Astrocyte (in vitro differentiated cells and primary cell): Measurements from ENCODE around the gene RC3H1. TPM values are rescaled to one million over a fixed set of nuclear protein-coding genes. Genes with fewer than 3 reads are reported as not detected.
"Not testable (repeated sequence)": the region's sequence is repeated elsewhere in the genome, so short reads cannot be mapped to it uniquely, and the experiment has no call there.

ENCODE experiments used
- DNase-seq: peaks from one replicate; pipeline ENCODE4 v3.0.0-alpha.2; 2010; ENCODE audit warnings: low read depth
- FAIRE-seq: peaks from 2 replicates; lab custom pipeline; 2011; peaks lifted over from hg19 to GRCh38; lab: Jason Lieb, UNC
- H2AFZ ChIP-seq: 2 replicates; pipeline ENCODE4 v1.6.0; 2012; ENCODE audit warnings: low read depth, low read length, inconsistent platforms
- H3K27ac ChIP-seq: 2 replicates; pipeline ENCODE4 v1.5.1; 2011; ENCODE audit warnings: low read depth, low read length, inconsistent platforms
- H3K27me3 ChIP-seq: 2 replicates; pipeline ENCODE4 v1.6.0; 2011; ENCODE audit warnings: low read length, inconsistent platforms; ENCODE audit not compliant: insufficient read depth
- H3K36me3 ChIP-seq: 2 replicates; pipeline ENCODE4 v1.5.1; 2011; ENCODE audit warnings: low read length, inconsistent platforms; ENCODE audit not compliant: insufficient read depth
- H3K4me1 ChIP-seq: 2 replicates; pipeline ENCODE4 v1.5.1; 2011; ENCODE audit warnings: low read length, inconsistent platforms; ENCODE audit not compliant: insufficient read depth
- H3K4me2 ChIP-seq: 2 replicates; pipeline ENCODE4 v1.6.0; 2012; ENCODE audit warnings: low read length, inconsistent platforms
- H3K4me3 ChIP-seq: 2 replicates; pipeline ENCODE4 v1.5.1; 2011; ENCODE audit warnings: low read depth, mild to moderate bottlenecking, low read length, inconsistent platforms; ENCODE audit not compliant: insufficient read depth
- H3K79me2 ChIP-seq: 2 replicates; pipeline ENCODE4 v1.6.0; 2012; ENCODE audit warnings: mild to moderate bottlenecking, low read length, inconsistent platforms; ENCODE audit not compliant: insufficient read depth
- H3K9ac ChIP-seq: 2 replicates; pipeline ENCODE4 v1.6.0; 2012; ENCODE audit warnings: mild to moderate bottlenecking, low read length, inconsistent platforms
- H3K9me3 ChIP-seq: 2 replicates; pipeline ENCODE4 v1.5.1; 2012; ENCODE audit warnings: low read depth, mild to moderate bottlenecking, low read length, inconsistent platforms; ENCODE audit not compliant: insufficient read depth
- H4K20me1 ChIP-seq: 2 replicates; pipeline ENCODE4 v1.6.0; 2012; ENCODE audit warnings: low read length, inconsistent platforms; ENCODE audit not compliant: insufficient read depth
- H3K27ac Mint-ChIP-seq: one replicate; pipeline ENCODE4 v1.8.0; 2021; ENCODE audit warnings: mild to moderate bottlenecking, mixed read lengths; ENCODE audit not compliant: unreplicated experiment
- H3K27me3 Mint-ChIP-seq: one replicate; pipeline ENCODE4 v1.8.0; 2021; ENCODE audit warnings: low read depth, mixed read lengths; ENCODE audit not compliant: unreplicated experiment
- H3K36me3 Mint-ChIP-seq: one replicate; pipeline ENCODE4 v1.8.0; 2021; ENCODE audit warnings: low read depth, mixed read lengths; ENCODE audit not compliant: unreplicated experiment
- H3K4me1 Mint-ChIP-seq: one replicate; pipeline ENCODE4 v1.8.0; 2021; ENCODE audit warnings: low read depth, mixed read lengths; ENCODE audit not compliant: unreplicated experiment
- H3K4me3 Mint-ChIP-seq: one replicate; pipeline ENCODE4 v1.8.0; 2021; ENCODE audit warnings: mild to moderate bottlenecking, moderate library complexity, mixed read lengths; ENCODE audit not compliant: unreplicated experiment
- H3K9me3 Mint-ChIP-seq: one replicate; pipeline ENCODE4 v1.8.0; 2021; ENCODE audit warnings: mild to moderate bottlenecking, mixed read lengths; ENCODE audit not compliant: unreplicated experiment
- EZH2 ChIP-seq: IDR thresholded peaks from 2 replicates; pipeline ENCODE4 v1.6.1; 2012; ENCODE audit warnings: mild to moderate bottlenecking, low read length, inconsistent platforms; ENCODE audit not compliant: insufficient read depth
- total RNA-seq: library from RNA; stranded (reverse); gene quantifications from 2 replicates; pipeline ENCODE4 v1.2.1, GENCODE V29; 2021
- TF ChIP-seq, protein P1 (sequence below): IDR thresholded peaks from 2 replicates; pipeline ENCODE4 v1.5.1; 2011; ENCODE audit warnings: low read depth, mild to moderate bottlenecking, inconsistent platforms, low read length, moderate library complexity; ENCODE audit not compliant: insufficient read depth

RC3H1 gene
- total RNA-seq, 1 donor from 2014 or later: 38.1 TPM

- not testable (repeated sequence) for H4K20me1 ChIP-seq, H3K4me3 Mint-ChIP-seq, H3K36me3 Mint-ChIP-seq, H3K9me3 ChIP-seq, H2AFZ ChIP-seq, DNase-seq, H3K4me1 ChIP-seq, H3K4me3 ChIP-seq, H3K36me3 ChIP-seq, H3K4me2 ChIP-seq, FAIRE-seq, H3K27ac Mint-ChIP-seq, H3K9me3 Mint-ChIP-seq, H3K79me2 ChIP-seq, H3K27me3 ChIP-seq, H3K27ac ChIP-seq, H3K27me3 Mint-ChIP-seq, H3K9ac ChIP-seq
- H3K4me1 Mint-ChIP-seq: peaks cover 11% of the 10 kb centered on the region
Observed at GRCh38 chr1:174055797-174056196, 33.6 kb upstream of the RC3H1 start.

DNA sequence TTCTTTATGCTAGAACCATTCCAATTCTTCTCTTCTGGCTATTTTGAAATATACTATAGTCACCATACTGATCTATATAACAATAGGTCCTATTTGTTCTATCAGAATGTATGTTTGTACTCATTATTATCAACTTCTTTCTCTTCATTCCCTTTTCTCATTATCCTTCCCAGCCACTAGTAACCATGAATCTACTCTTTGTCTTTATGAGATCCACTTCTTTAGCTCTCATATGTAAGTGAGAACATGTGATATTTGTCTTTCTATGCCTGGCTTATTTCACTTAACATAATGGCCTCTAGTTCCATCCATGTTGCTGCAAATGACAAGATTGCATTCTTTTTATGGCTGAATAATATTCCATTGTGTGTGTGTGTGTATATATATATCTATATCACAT, 31.7 kb upstream of the RC3H1 start:
- Histone ChIP-seq H3K4me1 (no peaks in the 10 kb centered on the region), H4K20me1 (no peaks in the 10 kb centered on the region), H3K79me2 (no peaks in the 10 kb centered on the region), H3K36me3 (no peaks in the 10 kb centered on the region), H2AFZ (no peak overlapping the region), H3K9me3 (no peaks in the 10 kb centered on the region), H3K27me3 (no peaks in the 10 kb centered on the region), H3K4me2 (no peak overlapping the region), H3K27ac (no peak overlapping the region), H3K4me3 (no peak overlapping the region), H3K9ac (no peak overlapping the region)
- FAIRE-seq (no peak), DNase-seq (no peak)
- Mint-ChIP-seq H3K27me3 (no peaks in the 10 kb centered on the region), H3K36me3 (no peaks in the 10 kb centered on the region), H3K4me3 (no peak overlapping the region), H3K27ac (no peak overlapping the region), H3K9me3 (no peaks in the 10 kb centered on the region), H3K4me1 (peaks cover 10% of the 10 kb centered on the region)
- TF ChIP-seq, protein P1, sequence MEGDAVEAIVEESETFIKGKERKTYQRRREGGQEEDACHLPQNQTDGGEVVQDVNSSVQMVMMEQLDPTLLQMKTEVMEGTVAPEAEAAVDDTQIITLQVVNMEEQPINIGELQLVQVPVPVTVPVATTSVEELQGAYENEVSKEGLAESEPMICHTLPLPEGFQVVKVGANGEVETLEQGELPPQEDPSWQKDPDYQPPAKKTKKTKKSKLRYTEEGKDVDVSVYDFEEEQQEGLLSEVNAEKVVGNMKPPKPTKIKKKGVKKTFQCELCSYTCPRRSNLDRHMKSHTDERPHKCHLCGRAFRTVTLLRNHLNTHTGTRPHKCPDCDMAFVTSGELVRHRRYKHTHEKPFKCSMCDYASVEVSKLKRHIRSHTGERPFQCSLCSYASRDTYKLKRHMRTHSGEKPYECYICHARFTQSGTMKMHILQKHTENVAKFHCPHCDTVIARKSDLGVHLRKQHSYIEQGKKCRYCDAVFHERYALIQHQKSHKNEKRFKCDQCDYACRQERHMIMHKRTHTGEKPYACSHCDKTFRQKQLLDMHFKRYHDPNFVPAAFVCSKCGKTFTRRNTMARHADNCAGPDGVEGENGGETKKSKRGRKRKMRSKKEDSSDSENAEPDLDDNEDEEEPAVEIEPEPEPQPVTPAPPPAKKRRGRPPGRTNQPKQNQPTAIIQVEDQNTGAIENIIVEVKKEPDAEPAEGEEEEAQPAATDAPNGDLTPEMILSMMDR: no peak
- no peak for TF ChIP-seq EZH2

DNA sequence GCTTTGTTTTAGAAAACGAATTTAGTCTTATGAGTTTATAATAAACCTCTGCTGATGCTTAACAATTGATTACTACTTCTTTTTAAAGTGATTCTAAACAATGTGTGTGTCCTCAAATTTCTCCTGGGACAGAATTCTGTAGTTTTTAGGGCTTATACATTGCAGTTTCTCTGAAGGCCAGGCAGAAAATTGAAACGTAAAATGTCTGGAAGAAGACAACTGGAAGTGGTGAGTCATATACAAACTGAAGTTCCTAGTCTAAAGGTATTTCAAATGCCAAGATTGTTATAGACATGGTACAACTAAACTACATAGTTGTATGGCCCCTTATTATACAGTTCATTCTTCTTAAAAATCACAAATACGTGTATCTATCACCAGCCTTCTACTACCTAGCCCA, 30.5 kb upstream of the RC3H1 start:
- no peaks in the 10 kb centered on the region for H4K20me1 ChIP-seq
- DNase-seq (no peak), FAIRE-seq (no peak)
- peaks cover 10% of the 10 kb centered on the region for H3K4me1 Mint-ChIP-seq
- H3K79me2 ChIP-seq: no peaks in the 10 kb centered on the region
- no peak overlapping the region for H3K27ac ChIP-seq
- H3K4me2 ChIP-seq: no peak overlapping the region
- H3K36me3 Mint-ChIP-seq: no peaks in the 10 kb centered on the region
- no peak overlapping the region for H3K4me3 Mint-ChIP-seq
- no peaks in the 10 kb centered on the region for H3K9me3 ChIP-seq
- no peak overlapping the region for H3K4me3 ChIP-seq
- no peaks in the 10 kb centered on the region for H3K36me3 ChIP-seq
- no peaks in the 10 kb centered on the region for H3K4me1 ChIP-seq
- H2AFZ ChIP-seq: no peak overlapping the region
- H3K27me3 Mint-ChIP-seq: no peaks in the 10 kb centered on the region
- H3K27ac Mint-ChIP-seq: peak overlapping the region; percentile 55
- no peaks in the 10 kb centered on the region for H3K9me3 Mint-ChIP-seq
- no peak overlapping the region for H3K9ac ChIP-seq
- no peaks in the 10 kb centered on the region for H3K27me3 ChIP-seq
- TF ChIP-seq EZH2: no peak
- TF ChIP-seq, protein P1: no peak
